ENCODE results near the gene TPPP3. TPM values are rescaled to one million over a fixed set of nuclear protein-coding genes. Genes with fewer than 3 reads are reported as not detected.
A peak's percentile ranks its signal among the peaks of the same experiment; 100 is the strongest.

Gene TPPP3
- total RNA-seq, 2 donors from 2014 or later: 0.31 TPM; not detected in 1

- Mint-ChIP-seq H3K27me3 (peaks cover 14 to 18% of the 10 kb centered on the region in 2 donors), H3K4me3 (no peak overlapping the region), H3K9me3 (no peaks in the 10 kb centered on the region), H3K4me1 (ENCODE audit: low read depth in 2 of 2) (peaks cover 6 to 8% of the 10 kb centered on the region in 2 donors), H3K27ac (no peak overlapping the region), H3K36me3 (no peaks in the 10 kb centered on the region)
- ATAC-seq: no peak
- DNase-seq (ENCODE audit: low spot score): no peak
Observed at GRCh38 chr16:67395105-67395457, 1.8 kb upstream of the TPPP3 start.

GRCh38 chr16:67394155-67395104 is 1.1 kb upstream of the TPPP3 start:
- Mint-ChIP-seq H3K27me3 (peaks cover 14 to 18% of the 10 kb centered on the region in 2 donors), H3K36me3 (no peaks in the 10 kb centered on the region), H3K9me3 (no peaks in the 10 kb centered on the region), H3K27ac (no peak overlapping the region), H3K4me1 (ENCODE audit: low read depth in 2 of 2) (peaks cover 6 to 8% of the 10 kb centered on the region in 2 donors), H3K4me3 (peak overlapping the region; percentile 78)
- DNase-seq (ENCODE audit: low spot score): no peak
- ATAC-seq: no peak

GRCh38 chr16:67393788-67394154 is 473 bp upstream of the TPPP3 start:
- DNase-seq (ENCODE audit: low spot score): no peak
- no peaks in the 10 kb centered on the region for H3K9me3 Mint-ChIP-seq
- peaks cover 6 to 8% of the 10 kb centered on the region in 2 donors for H3K4me1 Mint-ChIP-seq (ENCODE audit: low read depth in 2 of 2)
- no peaks in the 10 kb centered on the region for H3K36me3 Mint-ChIP-seq
- H3K27ac Mint-ChIP-seq: no peak overlapping the region
- H3K27me3 Mint-ChIP-seq: peaks cover 14 to 18% of the 10 kb centered on the region in 2 donors
- ATAC-seq: no peak
- H3K4me3 Mint-ChIP-seq: peak overlapping the region; percentile 78

GRCh38 chr16:67392301-67393059 is 818 bp downstream of the TPPP3 start:
- Mint-ChIP-seq H3K4me3 (peak overlapping the region; percentile 32), H3K27ac (no peak overlapping the region), H3K27me3 (peaks cover 14 to 18% of the 10 kb centered on the region in 2 donors), H3K9me3 (no peaks in the 10 kb centered on the region), H3K36me3 (no peaks in the 10 kb centered on the region), H3K4me1 (ENCODE audit: low read depth in 2 of 2) (peaks cover 6 to 8% of the 10 kb centered on the region in 2 donors)
- no peak for ATAC-seq
- no peak for DNase-seq (ENCODE audit: low spot score)

GRCh38 chr16:67391424-67392300 is 1.6 kb downstream of the TPPP3 start:
- H3K27ac Mint-ChIP-seq: no peak overlapping the region
- H3K4me3 Mint-ChIP-seq: peak overlapping the region; percentile 32
- DNase-seq (ENCODE audit: low spot score) (no peak), ATAC-seq (no peak)
- peaks cover 14 to 18% of the 10 kb centered on the region in 2 donors for H3K27me3 Mint-ChIP-seq
- H3K36me3 Mint-ChIP-seq: no peaks in the 10 kb centered on the region
- H3K4me1 Mint-ChIP-seq (ENCODE audit: low read depth in 2 of 2): peaks cover 6 to 8% of the 10 kb centered on the region in 2 donors
- H3K9me3 Mint-ChIP-seq: no peaks in the 10 kb centered on the region

- Mint-ChIP-seq H3K4me1 (ENCODE audit: low read depth in 2 of 2) (peaks cover 6 to 8% of the 10 kb centered on the region in 2 donors), H3K36me3 (no peaks in the 10 kb centered on the region), H3K27ac (no peak overlapping the region), H3K9me3 (no peaks in the 10 kb centered on the region), H3K27me3 (peaks cover 14 to 21% of the 10 kb centered on the region in 2 donors), H3K4me3 (no peak overlapping the region)
- DNase-seq (ENCODE audit: low spot score) (no peak), ATAC-seq (no peak)
Observed at GRCh38 chr16:67390816-67391423, 2.4 kb downstream of the TPPP3 start.

- Mint-ChIP-seq H3K9me3 (no peaks in the 10 kb centered on the region), H3K27ac (no peak overlapping the region), H3K36me3 (no peaks in the 10 kb centered on the region), H3K27me3 (peaks cover 14 to 28% of the 10 kb centered on the region in 2 donors), H3K4me3 (no peak overlapping the region), H3K4me1 (ENCODE audit: low read depth in 2 of 2) (peaks cover 6 to 8% of the 10 kb centered on the region in 2 donors)
- DNase-seq (ENCODE audit: low spot score) (peak; percentile 49), ATAC-seq (no peak)
Observed at GRCh38 chr16:67389911-67390815, 3.1 kb downstream of the TPPP3 start.

- H3K27ac Mint-ChIP-seq: no peak overlapping the region
- peaks cover 0 to 3% of the 10 kb centered on the region in 2 donors for H3K4me1 Mint-ChIP-seq (ENCODE audit: low read depth in 2 of 2)
- ATAC-seq (no peak), DNase-seq (ENCODE audit: low spot score) (peak; percentile 31)
- H3K9me3 Mint-ChIP-seq: no peaks in the 10 kb centered on the region
- H3K4me3 Mint-ChIP-seq: no peak overlapping the region
- no peaks in the 10 kb centered on the region for H3K36me3 Mint-ChIP-seq
- peaks cover 12 to 23% of the 10 kb centered on the region in 2 donors for H3K27me3 Mint-ChIP-seq
Observed at GRCh38 chr16:67388591-67388990, 4.7 kb downstream of the TPPP3 start.

- peak; percentile 29 for DNase-seq (ENCODE audit: low spot score)
- no peaks in the 10 kb centered on the region for H3K9me3 Mint-ChIP-seq
Observed at GRCh38 chr16:67388191-67388590, 5.1 kb downstream of the TPPP3 start.

GRCh38 chr16:67387479-67388079 is 5.7 kb downstream of the TPPP3 start:
- DNase-seq (ENCODE audit: low spot score) (peak; percentile 18), ATAC-seq (no peak)
- H3K4me1 Mint-ChIP-seq (ENCODE audit: low read depth in 2 of 2): peaks cover 0 to 3% of the 10 kb centered on the region in 2 donors
- no peak overlapping the region for H3K27ac Mint-ChIP-seq
- no peaks in the 10 kb centered on the region for H3K9me3 Mint-ChIP-seq
- H3K27me3 Mint-ChIP-seq: peaks cover 10 to 19% of the 10 kb centered on the region in 2 donors
- no peaks in the 10 kb centered on the region for H3K36me3 Mint-ChIP-seq
- no peak overlapping the region for H3K4me3 Mint-ChIP-seq

More at GRCh38 chr16:67388191-67388590, 5.1 kb downstream of the TPPP3 start:
- Mint-ChIP-seq H3K27me3 (peaks cover 12 to 23% of the 10 kb centered on the region in 2 donors), H3K27ac (no peak overlapping the region), H3K4me3 (no peak overlapping the region), H3K36me3 (no peaks in the 10 kb centered on the region), H3K4me1 (ENCODE audit: low read depth in 2 of 2) (peaks cover 0 to 3% of the 10 kb centered on the region in 2 donors)
- ATAC-seq: no peak

GRCh38 chr16:67386861-67387455 is 6.3 kb downstream of the TPPP3 start:
- peak; percentile 41 for DNase-seq (ENCODE audit: low spot score)
- Mint-ChIP-seq H3K36me3 (no peaks in the 10 kb centered on the region), H3K27me3 (peaks cover 5 to 13% of the 10 kb centered on the region in 2 donors), H3K4me3 (no peak overlapping the region), H3K9me3 (no peaks in the 10 kb centered on the region), H3K27ac (no peak overlapping the region), H3K4me1 (ENCODE audit: low read depth in 2 of 2) (peaks cover 0 to 3% of the 10 kb centered on the region in 2 donors)
- no peak for ATAC-seq
